ENCODE results near the gene HIBADH. TPM values are rescaled to one million over a fixed set of nuclear protein-coding genes. Genes with fewer than 3 reads are reported as not detected.

Gene HIBADH
- total and polyA plus RNA-seq, 9 of the 15 experiments (the other 6 are each of a cell fraction or from before 2014, with no cell fraction given) = 10.7 to 67.8 (median 36.9) TPM

- H3K79me2 ChIP-seq (ENCODE audit: control insufficient read depth, insufficient read depth, low read length) = no peaks in the 10 kb centered on the region
- DNase-seq (ENCODE audit: extremely low read depth in 1 of 4, low spot score in 3 of 4) (no peak), FAIRE-seq (no peak), ATAC-seq (no peak)
- intact Hi-C loops (cut with micrococcal nuclease) (no loop called here), in situ Hi-C loops (cut with MboI) (no loop called here)
- H3K4me2 ChIP-seq (ENCODE audit: insufficient read depth, low read length) = no peak overlapping the region
- ChIA-PET POLR2A (interaction anchor here (1.1 kb wide), 1 partner anchor 20 kb away, joined by 3 read pairs; no protein-coding TSS in a partner anchor), CTCF (ENCODE audit: low intra/inter-chr PET ratio) (no interaction called here)
- no peaks in the 10 kb centered on the region for H3K9me1 ChIP-seq (ENCODE audit: control insufficient read depth, insufficient read depth, low read length)
- H3K4me1 ChIP-seq (replicated peaks in 1 of 2; ENCODE audit: control insufficient read depth in 2 of 2, insufficient read depth in 2 of 2, low read length in 2 of 2) = no peaks in the 10 kb centered on the region
- TF ChIP-seq, protein P1, sequence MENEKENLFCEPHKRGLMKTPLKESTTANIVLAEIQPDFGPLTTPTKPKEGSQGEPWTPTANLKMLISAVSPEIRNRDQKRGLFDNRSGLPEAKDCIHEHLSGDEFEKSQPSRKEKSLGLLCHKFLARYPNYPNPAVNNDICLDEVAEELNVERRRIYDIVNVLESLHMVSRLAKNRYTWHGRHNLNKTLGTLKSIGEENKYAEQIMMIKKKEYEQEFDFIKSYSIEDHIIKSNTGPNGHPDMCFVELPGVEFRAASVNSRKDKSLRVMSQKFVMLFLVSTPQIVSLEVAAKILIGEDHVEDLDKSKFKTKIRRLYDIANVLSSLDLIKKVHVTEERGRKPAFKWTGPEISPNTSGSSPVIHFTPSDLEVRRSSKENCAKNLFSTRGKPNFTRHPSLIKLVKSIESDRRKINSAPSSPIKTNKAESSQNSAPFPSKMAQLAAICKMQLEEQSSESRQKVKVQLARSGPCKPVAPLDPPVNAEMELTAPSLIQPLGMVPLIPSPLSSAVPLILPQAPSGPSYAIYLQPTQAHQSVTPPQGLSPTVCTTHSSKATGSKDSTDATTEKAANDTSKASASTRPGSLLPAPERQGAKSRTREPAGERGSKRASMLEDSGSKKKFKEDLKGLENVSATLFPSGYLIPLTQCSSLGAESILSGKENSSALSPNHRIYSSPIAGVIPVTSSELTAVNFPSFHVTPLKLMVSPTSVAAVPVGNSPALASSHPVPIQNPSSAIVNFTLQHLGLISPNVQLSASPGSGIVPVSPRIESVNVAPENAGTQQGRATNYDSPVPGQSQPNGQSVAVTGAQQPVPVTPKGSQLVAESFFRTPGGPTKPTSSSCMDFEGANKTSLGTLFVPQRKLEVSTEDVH (IDR thresholded peaks at IDR 0.05; ENCODE audit: low read depth, partially characterized antibody) = no peak
- no peak for TF ChIP-seq KAT2B (IDR thresholded peaks at IDR 0.05; ENCODE audit: low read depth, low read length)
- no peak for TF ChIP-seq IFI16 (CRISPR knock-in tag; IDR thresholded peaks at IDR 0.05)
- no peak overlapping the region for H3K27ac ChIP-seq (ENCODE audit: extremely low read depth, low read depth, low read length)
- no peaks in the 10 kb centered on the region for H3K36me3 ChIP-seq (ENCODE audit: control insufficient read depth, insufficient read depth, low read length)
- no peak overlapping the region for H3K9ac ChIP-seq (ENCODE audit: insufficient read depth in 1 of 2, low read depth in 2 of 2, low read length in 2 of 2)
- WGBS (ENCODE audit: insufficient coverage, low coverage, missing lambda C conversion rate) = 0% methylated on average over 1 of the region's 1 CpG
- H3K4me3 ChIP-seq = no peak overlapping the region
- no peaks in the 10 kb centered on the region for H3K9me3 ChIP-seq (replicated peaks; ENCODE audit: control insufficient read depth, insufficient read depth, low read depth, low read length)
- H2AFZ ChIP-seq (ENCODE audit: low read depth, low read length) = no peak overlapping the region
- no TSS peak for BruUV-seq (replicated peaks)
- peaks cover 4 to 32% of the 10 kb centered on the region in 2 experiments; a peak in 3 of 5 replicates for H3K27me3 ChIP-seq (ENCODE audit: control insufficient read depth in 2 of 2, insufficient read depth in 2 of 2, low read length in 2 of 2)
- peaks cover 7% of the 10 kb centered on the region for H4K20me1 ChIP-seq (replicated peaks; ENCODE audit: control insufficient read depth, insufficient read depth, low read length)
Measured at GRCh38 chr7:27478084-27478483, 184.6 kb downstream of the HIBADH start.
